ENCODE results near the gene DGKG.

DNA sequence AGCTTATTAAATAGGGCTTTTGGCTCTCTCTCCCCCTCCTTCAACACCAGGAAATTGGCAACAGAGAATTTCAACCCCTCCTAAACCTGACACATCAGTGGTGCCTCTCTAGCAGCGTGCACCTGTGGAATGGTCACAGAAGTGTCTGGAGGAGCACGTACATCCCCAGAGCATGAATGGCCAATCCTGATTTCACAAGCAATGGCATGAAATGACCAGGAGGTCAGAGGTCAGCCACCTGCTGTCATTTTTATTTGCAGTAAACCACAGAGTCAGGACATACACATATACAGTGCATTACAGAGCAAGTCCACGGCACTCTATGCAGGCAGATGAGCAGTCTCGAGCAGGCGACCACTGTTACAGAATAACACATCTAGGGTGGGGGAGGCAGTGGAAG lies 228.1 kb downstream of the DGKG start:
- TF ChIP-seq POLR2AphosphoS5 (IDR thresholded peaks at IDR 0.05; ENCODE audit: low read depth, low read length) (no peak), SIN3A (IDR thresholded peaks at IDR 0.05; ENCODE audit: borderline replicate concordance, low read depth, low read length) (no peak), YY1 (IDR thresholded peaks at IDR 0.05; ENCODE audit: low read depth) (no peak), TEAD4 (IDR thresholded peaks at IDR 0.05; ENCODE audit: borderline replicate concordance, insufficient read depth) (no peak), MXI1 (IDR thresholded peaks at IDR 0.05; ENCODE audit: low read depth, low read length) (no peak), CHD2 (IDR thresholded peaks at IDR 0.05; ENCODE audit: low read length, partially characterized antibody) (no peak), RAD21 (IDR thresholded peaks at IDR 0.05; ENCODE audit: low read length) (no peak), EP300 (IDR thresholded peaks at IDR 0.05; ENCODE audit: borderline replicate concordance in 1 of 2, low read depth in 1 of 2, low read length in 1 of 2) (no peak)
- TF ChIP-seq, protein P1, sequence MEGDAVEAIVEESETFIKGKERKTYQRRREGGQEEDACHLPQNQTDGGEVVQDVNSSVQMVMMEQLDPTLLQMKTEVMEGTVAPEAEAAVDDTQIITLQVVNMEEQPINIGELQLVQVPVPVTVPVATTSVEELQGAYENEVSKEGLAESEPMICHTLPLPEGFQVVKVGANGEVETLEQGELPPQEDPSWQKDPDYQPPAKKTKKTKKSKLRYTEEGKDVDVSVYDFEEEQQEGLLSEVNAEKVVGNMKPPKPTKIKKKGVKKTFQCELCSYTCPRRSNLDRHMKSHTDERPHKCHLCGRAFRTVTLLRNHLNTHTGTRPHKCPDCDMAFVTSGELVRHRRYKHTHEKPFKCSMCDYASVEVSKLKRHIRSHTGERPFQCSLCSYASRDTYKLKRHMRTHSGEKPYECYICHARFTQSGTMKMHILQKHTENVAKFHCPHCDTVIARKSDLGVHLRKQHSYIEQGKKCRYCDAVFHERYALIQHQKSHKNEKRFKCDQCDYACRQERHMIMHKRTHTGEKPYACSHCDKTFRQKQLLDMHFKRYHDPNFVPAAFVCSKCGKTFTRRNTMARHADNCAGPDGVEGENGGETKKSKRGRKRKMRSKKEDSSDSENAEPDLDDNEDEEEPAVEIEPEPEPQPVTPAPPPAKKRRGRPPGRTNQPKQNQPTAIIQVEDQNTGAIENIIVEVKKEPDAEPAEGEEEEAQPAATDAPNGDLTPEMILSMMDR (IDR thresholded peaks at IDR 0.05) = no peak
- TF ChIP-seq, protein P2, sequence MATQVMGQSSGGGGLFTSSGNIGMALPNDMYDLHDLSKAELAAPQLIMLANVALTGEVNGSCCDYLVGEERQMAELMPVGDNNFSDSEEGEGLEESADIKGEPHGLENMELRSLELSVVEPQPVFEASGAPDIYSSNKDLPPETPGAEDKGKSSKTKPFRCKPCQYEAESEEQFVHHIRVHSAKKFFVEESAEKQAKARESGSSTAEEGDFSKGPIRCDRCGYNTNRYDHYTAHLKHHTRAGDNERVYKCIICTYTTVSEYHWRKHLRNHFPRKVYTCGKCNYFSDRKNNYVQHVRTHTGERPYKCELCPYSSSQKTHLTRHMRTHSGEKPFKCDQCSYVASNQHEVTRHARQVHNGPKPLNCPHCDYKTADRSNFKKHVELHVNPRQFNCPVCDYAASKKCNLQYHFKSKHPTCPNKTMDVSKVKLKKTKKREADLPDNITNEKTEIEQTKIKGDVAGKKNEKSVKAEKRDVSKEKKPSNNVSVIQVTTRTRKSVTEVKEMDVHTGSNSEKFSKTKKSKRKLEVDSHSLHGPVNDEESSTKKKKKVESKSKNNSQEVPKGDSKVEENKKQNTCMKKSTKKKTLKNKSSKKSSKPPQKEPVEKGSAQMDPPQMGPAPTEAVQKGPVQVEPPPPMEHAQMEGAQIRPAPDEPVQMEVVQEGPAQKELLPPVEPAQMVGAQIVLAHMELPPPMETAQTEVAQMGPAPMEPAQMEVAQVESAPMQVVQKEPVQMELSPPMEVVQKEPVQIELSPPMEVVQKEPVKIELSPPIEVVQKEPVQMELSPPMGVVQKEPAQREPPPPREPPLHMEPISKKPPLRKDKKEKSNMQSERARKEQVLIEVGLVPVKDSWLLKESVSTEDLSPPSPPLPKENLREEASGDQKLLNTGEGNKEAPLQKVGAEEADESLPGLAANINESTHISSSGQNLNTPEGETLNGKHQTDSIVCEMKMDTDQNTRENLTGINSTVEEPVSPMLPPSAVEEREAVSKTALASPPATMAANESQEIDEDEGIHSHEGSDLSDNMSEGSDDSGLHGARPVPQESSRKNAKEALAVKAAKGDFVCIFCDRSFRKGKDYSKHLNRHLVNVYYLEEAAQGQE (IDR thresholded peaks at IDR 0.05; ENCODE audit: low read depth, low read length) = no peak
